ENCODE results near the gene SNCG.
"Not testable (repeated sequence)": the region's sequence is repeated elsewhere in the genome, so short reads cannot be mapped to it uniquely, and the experiment has no call there.

The SNCG gene

GRCh38 chr10:86945361-86946212 lies 12.8 kb upstream of the SNCG start:
- DNase-seq, result no peak

GRCh38 chr10:86946213-86947155 lies 11.9 kb upstream of the SNCG start:
- no peak for DNase-seq

GRCh38 chr10:86947806-86948205 lies 10.6 kb upstream of the SNCG start:
- DNase-seq, result not testable (repeated sequence)

GRCh38 chr10:86950349-86950748 lies 8.1 kb upstream of the SNCG start:
- no peak for DNase-seq

- no peak for DNase-seq
Measured at GRCh38 chr10:86951184-86951761, 7.1 kb upstream of the SNCG start.

- no peak for DNase-seq
Measured at GRCh38 chr10:86952106-86952505, 6.3 kb upstream of the SNCG start.

GRCh38 chr10:86952697-86953096 lies 5.7 kb upstream of the SNCG start:
- not testable (repeated sequence) for DNase-seq

GRCh38 chr10:86953747-86954680 lies 4.4 kb upstream of the SNCG start:
- no peak for DNase-seq

GRCh38 chr10:86954681-86955500 lies 3.5 kb upstream of the SNCG start:
- DNase-seq, result no peak

- no peak for DNase-seq
Measured at GRCh38 chr10:86955501-86956194, 2.8 kb upstream of the SNCG start.

GRCh38 chr10:86956195-86956847 lies 2.1 kb upstream of the SNCG start:
- no peak for DNase-seq

- no peak for DNase-seq
Measured at GRCh38 chr10:86956848-86957448, 1.5 kb upstream of the SNCG start.

- no peak for DNase-seq
Measured at GRCh38 chr10:86957471-86958115, 806 bp upstream of the SNCG start, which contains the start of gene MMRN2. Gene MMRN2 (minus strand): TSS chr10:86957615. CDS start chr10:86957541, 74 bp downstream.

- no peak for DNase-seq
Measured at GRCh38 chr10:86958901-86959736, 720 bp downstream of the SNCG start.

- DNase-seq, result no peak
Measured at GRCh38 chr10:86959737-86960002, 1.3 kb downstream of the SNCG start.

GRCh38 chr10:86960003-86960862 lies 1.8 kb downstream of the SNCG start:
- DNase-seq, result no peak

- DNase-seq, result no peak
Measured at GRCh38 chr10:86960863-86961434, 2.5 kb downstream of the SNCG start.

All from effector CD8-positive, alpha-beta T cell (primary cell).